ENCODE measurements around the gene ARRDC1. TPM values are rescaled to one million over a fixed set of nuclear protein-coding genes. Genes with fewer than 3 reads are reported as not detected.

Gene ARRDC1
- total RNA-seq, 1 donor from 2014 or later, result 136 TPM

DNA sequence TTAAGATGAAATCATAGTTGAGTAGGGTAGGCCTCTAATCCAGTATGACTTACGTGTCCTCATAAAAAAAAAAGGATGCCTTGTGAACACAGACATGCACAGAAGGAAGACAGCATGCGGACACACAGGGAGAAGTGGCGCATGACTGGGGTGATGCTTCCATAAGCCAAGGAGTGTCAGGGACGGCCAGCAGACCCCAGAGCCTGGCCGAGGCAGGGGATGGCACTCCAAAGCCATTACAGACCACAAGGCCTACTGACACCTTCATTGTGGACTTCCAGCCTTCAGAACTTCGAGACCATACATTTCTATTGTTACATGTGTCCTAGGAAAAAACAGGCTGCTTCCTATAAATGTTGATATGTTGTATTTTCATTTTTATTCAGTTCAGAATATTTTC is 33.2 kb downstream of the ARRDC1 start:
- Histone ChIP-seq H3K4me3 (ENCODE audit: low read depth, low read length) (no peak overlapping the region), H3K27me3 (ENCODE audit: control insufficient read depth, insufficient read depth, low read length) (no peaks in the 10 kb centered on the region), H3K36me3 (ENCODE audit: control insufficient read depth, insufficient read depth, low read length) (peaks cover 6% of the 10 kb centered on the region)
- TF ChIP-seq, protein P1, sequence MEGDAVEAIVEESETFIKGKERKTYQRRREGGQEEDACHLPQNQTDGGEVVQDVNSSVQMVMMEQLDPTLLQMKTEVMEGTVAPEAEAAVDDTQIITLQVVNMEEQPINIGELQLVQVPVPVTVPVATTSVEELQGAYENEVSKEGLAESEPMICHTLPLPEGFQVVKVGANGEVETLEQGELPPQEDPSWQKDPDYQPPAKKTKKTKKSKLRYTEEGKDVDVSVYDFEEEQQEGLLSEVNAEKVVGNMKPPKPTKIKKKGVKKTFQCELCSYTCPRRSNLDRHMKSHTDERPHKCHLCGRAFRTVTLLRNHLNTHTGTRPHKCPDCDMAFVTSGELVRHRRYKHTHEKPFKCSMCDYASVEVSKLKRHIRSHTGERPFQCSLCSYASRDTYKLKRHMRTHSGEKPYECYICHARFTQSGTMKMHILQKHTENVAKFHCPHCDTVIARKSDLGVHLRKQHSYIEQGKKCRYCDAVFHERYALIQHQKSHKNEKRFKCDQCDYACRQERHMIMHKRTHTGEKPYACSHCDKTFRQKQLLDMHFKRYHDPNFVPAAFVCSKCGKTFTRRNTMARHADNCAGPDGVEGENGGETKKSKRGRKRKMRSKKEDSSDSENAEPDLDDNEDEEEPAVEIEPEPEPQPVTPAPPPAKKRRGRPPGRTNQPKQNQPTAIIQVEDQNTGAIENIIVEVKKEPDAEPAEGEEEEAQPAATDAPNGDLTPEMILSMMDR (IDR thresholded peaks at IDR 0.05; ENCODE audit: insufficient read depth, low read length, severe bottlenecking), result no peak
- FAIRE-seq, result no peak
- no peak for DNase-seq (ENCODE audit: low read depth)

DNA sequence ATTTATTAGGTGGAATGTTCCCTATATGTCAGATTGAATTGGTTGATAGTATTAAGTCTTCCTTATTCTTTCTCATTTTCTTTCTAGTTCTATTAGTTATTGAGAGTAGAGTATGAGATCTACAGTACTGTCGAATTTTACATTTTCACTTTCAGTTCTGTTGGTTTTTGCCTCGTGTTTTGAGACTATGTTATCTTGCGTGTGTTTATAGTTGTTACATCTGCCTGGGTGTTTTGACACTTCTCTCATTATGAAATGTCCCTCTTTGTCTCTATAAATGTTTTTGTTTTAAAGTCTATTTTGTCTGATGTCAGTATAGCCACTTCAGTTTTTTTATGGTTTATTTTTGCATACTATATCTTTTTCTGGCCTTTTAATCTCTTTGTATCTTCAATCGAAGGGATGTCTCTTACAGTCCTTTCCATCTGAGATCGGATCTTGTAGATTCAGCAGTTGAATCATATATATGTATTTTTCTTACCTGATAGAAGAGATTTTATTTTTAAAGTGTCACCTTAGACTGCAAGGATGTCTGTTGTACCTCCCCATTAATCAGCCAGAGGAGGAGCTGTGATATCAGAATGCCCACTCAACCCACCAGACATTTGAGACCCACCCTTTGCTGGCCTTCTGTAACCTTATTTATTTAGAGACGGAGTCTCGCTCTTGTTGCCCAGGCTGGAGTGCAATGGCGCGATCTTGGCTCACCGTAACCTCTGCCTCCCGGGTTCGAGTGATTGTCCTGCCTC is 34.0 kb downstream of the ARRDC1 start:
- DNase-seq (ENCODE audit: low read depth) (no peak), FAIRE-seq (no peak)
- H3K4me3 ChIP-seq (ENCODE audit: low read depth, low read length), result no peak overlapping the region
- peaks cover 6% of the 10 kb centered on the region for H3K36me3 ChIP-seq (ENCODE audit: control insufficient read depth, insufficient read depth, low read length)
- H3K27me3 ChIP-seq (ENCODE audit: control insufficient read depth, insufficient read depth, low read length), result no peaks in the 10 kb centered on the region
- TF ChIP-seq, protein P1 (IDR thresholded peaks at IDR 0.05; ENCODE audit: insufficient read depth, low read length, severe bottlenecking), result no peak

DNA sequence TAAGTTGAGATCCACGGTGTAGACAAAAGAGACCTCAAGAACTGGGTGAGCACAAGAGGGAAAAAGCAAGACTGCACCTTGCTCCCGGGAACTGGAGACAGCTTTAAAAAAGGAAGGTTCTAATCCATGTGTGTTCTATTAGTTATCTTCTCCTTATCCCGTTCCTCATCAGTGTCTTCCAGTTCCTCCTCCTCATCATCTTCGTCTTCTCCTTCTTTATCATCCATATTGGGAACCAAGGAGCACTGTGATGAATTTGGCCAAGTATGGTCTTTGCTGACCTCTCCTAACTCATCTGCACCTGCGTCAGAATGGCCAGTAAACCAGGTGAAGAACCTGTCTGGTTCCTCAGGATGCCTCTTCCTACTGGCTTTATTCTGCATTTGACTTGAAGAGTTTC is 35.4 kb downstream of the ARRDC1 start:
- no peak for DNase-seq (ENCODE audit: low read depth)
- no peak for FAIRE-seq
- H3K4me3 ChIP-seq (ENCODE audit: low read depth, low read length), result no peak overlapping the region
- peaks cover 6% of the 10 kb centered on the region for H3K36me3 ChIP-seq (ENCODE audit: control insufficient read depth, insufficient read depth, low read length)
- TF ChIP-seq, protein P1 (IDR thresholded peaks at IDR 0.05; ENCODE audit: insufficient read depth, low read length, severe bottlenecking), result no peak
- no peaks in the 10 kb centered on the region for H3K27me3 ChIP-seq (ENCODE audit: control insufficient read depth, insufficient read depth, low read length)

DNA sequence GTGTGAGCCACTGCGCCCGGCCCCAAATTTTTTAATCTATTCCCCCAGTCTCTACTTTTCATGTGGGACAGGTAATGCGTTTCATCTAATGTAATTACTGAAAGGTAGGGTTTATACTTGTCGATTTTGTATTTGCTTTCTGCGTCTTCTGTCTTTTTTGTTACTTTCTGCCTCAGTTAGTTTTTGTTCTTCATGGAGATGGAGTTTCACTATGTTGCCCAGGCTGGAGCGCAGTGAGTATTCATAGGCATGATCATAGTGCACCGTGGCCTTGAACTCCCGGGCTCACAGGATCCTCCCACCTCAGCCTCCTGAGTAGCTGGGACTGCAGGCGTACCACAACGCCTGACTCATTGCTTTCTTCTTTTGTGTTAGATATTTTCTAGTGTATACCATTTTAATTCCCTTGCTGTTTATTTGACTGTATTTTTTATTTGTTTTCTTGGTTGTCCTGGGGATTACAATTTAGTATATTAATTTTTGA is 36.7 kb downstream of the ARRDC1 start:
- no peaks in the 10 kb centered on the region for H3K27me3 ChIP-seq (ENCODE audit: control insufficient read depth, insufficient read depth, low read length)
- FAIRE-seq (no peak), DNase-seq (ENCODE audit: low read depth) (no peak)
- no peak overlapping the region for H3K4me3 ChIP-seq (ENCODE audit: low read depth, low read length)
- peaks cover 7% of the 10 kb centered on the region for H3K36me3 ChIP-seq (ENCODE audit: control insufficient read depth, insufficient read depth, low read length)
- TF ChIP-seq, protein P1 (IDR thresholded peaks at IDR 0.05; ENCODE audit: insufficient read depth, low read length, severe bottlenecking), result no peak

DNA sequence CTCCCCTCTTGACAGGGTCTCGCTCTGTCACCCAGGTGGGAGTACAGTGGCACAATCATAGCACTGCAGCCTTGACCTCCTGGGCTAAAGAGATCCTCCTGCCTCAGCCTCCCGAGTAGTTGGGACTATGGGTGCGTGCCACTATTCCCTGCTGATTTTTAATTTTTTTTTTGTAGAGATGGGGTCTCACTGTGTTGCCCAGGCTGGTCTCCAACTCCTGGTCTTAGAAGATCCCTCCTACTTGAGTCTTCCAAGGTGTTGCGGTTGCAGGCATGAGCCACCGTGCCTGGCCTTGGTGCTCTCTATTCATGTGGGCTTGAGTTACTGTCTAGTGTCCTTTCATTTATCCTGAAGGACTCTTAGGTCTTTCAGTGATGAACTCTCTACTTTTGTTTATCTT is 37.4 kb downstream of the ARRDC1 start:
- Histone ChIP-seq H3K27me3 (ENCODE audit: control insufficient read depth, insufficient read depth, low read length) (no peaks in the 10 kb centered on the region), H3K36me3 (ENCODE audit: control insufficient read depth, insufficient read depth, low read length) (peaks cover 9% of the 10 kb centered on the region), H3K4me3 (ENCODE audit: low read depth, low read length) (no peak overlapping the region)
- FAIRE-seq, result no peak
- TF ChIP-seq, protein P1 (IDR thresholded peaks at IDR 0.05; ENCODE audit: insufficient read depth, low read length, severe bottlenecking), result no peak
- no peak for DNase-seq (ENCODE audit: low read depth)

DNA sequence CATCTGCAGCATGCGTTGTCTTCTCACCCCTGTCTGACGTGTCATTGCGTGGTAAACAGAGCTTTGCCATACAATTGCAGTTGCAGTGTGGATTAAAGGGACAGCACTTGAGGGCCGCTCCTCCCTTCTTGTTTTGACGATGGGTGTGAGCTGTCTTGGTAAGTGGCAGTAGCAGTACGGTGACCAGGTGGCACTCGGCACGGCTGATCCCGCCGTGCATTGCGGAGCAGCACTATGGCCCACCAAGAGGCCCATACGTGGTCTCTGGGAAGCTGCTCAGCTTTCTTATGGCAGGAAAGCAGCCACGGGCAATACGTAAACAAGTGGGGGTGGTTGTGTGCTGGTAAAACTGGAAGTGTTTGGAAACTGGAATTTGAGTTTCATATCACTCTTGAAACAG is 38.4 kb downstream of the ARRDC1 start:
- TF ChIP-seq, protein P1 (IDR thresholded peaks at IDR 0.05; ENCODE audit: insufficient read depth, low read length, severe bottlenecking), result no peak
- FAIRE-seq (no peak), DNase-seq (ENCODE audit: low read depth) (no peak)
- no peak overlapping the region for H3K4me3 ChIP-seq (ENCODE audit: low read depth, low read length)
- H3K27me3 ChIP-seq (ENCODE audit: control insufficient read depth, insufficient read depth, low read length), result no peaks in the 10 kb centered on the region
- H3K36me3 ChIP-seq (ENCODE audit: control insufficient read depth, insufficient read depth, low read length), result peaks cover 8% of the 10 kb centered on the region

All from bronchial epithelial cell (primary cell).